Esophagus squamous epithelium (tissue), 5 donors: ENCODE data around the gene ZNRF1. TPM values are rescaled to one million over a fixed set of nuclear protein-coding genes. Genes with fewer than 3 reads are reported as not detected.

Experiments
- DNase-seq: peaks from one replicate; lab custom pipeline; 2025; lab: John Stamatoyannopoulos, UW
- H3K27ac ChIP-seq, 4 donors: fragments of 200-600 bp; sonication (generic); one replicate each; pipeline ENCODE4 v1.5.1; 2016 to 2019; ENCODE audit warnings: mild to moderate bottlenecking in 1 of 4
- H3K27me3 ChIP-seq, 4 donors: fragments of 200-600 bp; sonication (generic); 1 replicate in 3 of 4; 2 replicates in 1 of 4; pipeline versions ENCODE4 v1.5.1 to v1.6.0; 2017 to 2021; ENCODE audit warnings: antibody characterized with exemption in 1 of 4
- H3K36me3 ChIP-seq, 3 donors: fragments of 200-600 bp; sonication (generic); one replicate each; pipeline ENCODE4 v1.5.1; 2016 to 2019
- H3K4me1 ChIP-seq, 3 donors: fragments of 200-600 bp; sonication (generic); one replicate each; pipeline ENCODE4 v1.5.1; 2017 to 2019
- H3K4me3 ChIP-seq, 4 donors: fragments of 200-600 bp; sonication (generic); 1 replicate in 3 of 4; 2 replicates in 1 of 4; pipeline ENCODE4 v1.5.1; 2016 to 2019; ENCODE audit warnings: mild to moderate bottlenecking in 2 of 4, moderate library complexity in 1 of 4
- H3K9me3 ChIP-seq, 3 donors: fragments of 200-600 bp; sonication (generic); one replicate each; pipeline ENCODE4 v1.5.1; 2016 to 2019
- CTCF ChIP-seq, 6 experiments: fragments of 450-650 bp in 4 of 6; fragments of 200-600 bp in 2 of 6; sonication (generic) in 2 of 6; IDR thresholded peaks; one replicate each; pipeline ENCODE4 v1.5.1; 2016 to 2019; ENCODE audit warnings: antibody characterized with exemption in 6 of 6, mild to moderate bottlenecking in 4 of 6, moderate library complexity in 4 of 6
- POLR2A ChIP-seq, 4 donors: fragments of 450-650 bp; IDR thresholded peaks; one replicate each; pipeline ENCODE4 v1.6.1; 2017; ENCODE audit warnings: antibody characterized with exemption in 4 of 4, mild to moderate bottlenecking in 4 of 4, moderate library complexity in 3 of 4
- WGBS, 2 donors: methylation state at CpG; one replicate each; pipeline ENCODE4 v1.1.5; 2018; 5-methylcytosine and 5-hydroxymethylcytosine counted together
- intact Hi-C: fragments of 100-400 bp; cut with DNase I; formaldehyde crosslinking; loops from one replicate; pipeline ENCODE4 v1.15.0; 2022
- total RNA-seq, 4 donors: library from RNA; depleted of rRNA; stranded (reverse); fragments of >200 nt; gene quantifications; one replicate each; pipeline ENCODE4 v1.1.0, GENCODE V29; 2016
- donor health status: DM: yes; HTN: yes; CAD: no.

The ZNRF1 gene
- total RNA-seq, 4 donors from 2014 or later: 28.0 to 67.4 (median 33.5) TPM

GRCh38 chr16:75029854-75030253 lies 31.0 kb downstream of the ZNRF1 start:
- intact Hi-C loops: no loop called here
- H3K4me3 ChIP-seq: no peak overlapping the region
- DNase-seq: no peak
- TF ChIP-seq POLR2A (IDR thresholded peaks at IDR 0.05): no peak
- TF ChIP-seq CTCF (IDR thresholded peaks at IDR 0.05): no peak
- H3K4me1 ChIP-seq: peaks cover 0 to 29% (median 8%) of the 10 kb centered on the region in 3 donors
- H3K9me3 ChIP-seq: no peaks in the 10 kb centered on the region
- no peaks in the 10 kb centered on the region for H3K27me3 ChIP-seq
- H3K27ac ChIP-seq: no peak overlapping the region
- no peaks in the 10 kb centered on the region for H3K36me3 ChIP-seq

DNA sequence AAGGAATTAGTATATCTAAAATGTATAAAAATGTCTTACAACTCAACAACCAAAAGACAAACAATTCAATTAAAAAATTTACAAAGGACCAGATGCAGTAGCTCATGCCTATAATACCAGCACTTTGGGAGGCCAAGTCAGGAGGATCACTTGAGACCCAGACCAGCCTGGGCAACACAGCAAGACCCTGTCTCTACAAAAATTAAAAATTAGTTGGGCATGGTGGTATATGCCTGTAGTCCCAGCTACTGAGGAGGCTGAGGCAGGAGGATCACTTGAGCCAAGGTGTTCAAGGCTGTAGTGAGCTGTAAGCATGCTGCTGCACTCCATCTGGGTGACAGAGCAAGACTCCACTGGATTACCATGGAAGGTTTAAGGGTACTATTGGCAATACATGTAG lies 33.8 kb downstream of the ZNRF1 start:
- no peak overlapping the region for H3K4me3 ChIP-seq
- TF ChIP-seq CTCF (IDR thresholded peaks at IDR 0.05): no peak
- TF ChIP-seq POLR2A (IDR thresholded peaks at IDR 0.05): no peak
- H3K4me1 ChIP-seq: peaks cover 0 to 4% (median 0%) of the 10 kb centered on the region in 3 donors
- no peaks in the 10 kb centered on the region for H3K9me3 ChIP-seq
- intact Hi-C loops: no loop called here
- H3K27ac ChIP-seq: no peak overlapping the region
- H3K27me3 ChIP-seq: no peaks in the 10 kb centered on the region
- no peaks in the 10 kb centered on the region for H3K36me3 ChIP-seq
- DNase-seq: no peak

DNA sequence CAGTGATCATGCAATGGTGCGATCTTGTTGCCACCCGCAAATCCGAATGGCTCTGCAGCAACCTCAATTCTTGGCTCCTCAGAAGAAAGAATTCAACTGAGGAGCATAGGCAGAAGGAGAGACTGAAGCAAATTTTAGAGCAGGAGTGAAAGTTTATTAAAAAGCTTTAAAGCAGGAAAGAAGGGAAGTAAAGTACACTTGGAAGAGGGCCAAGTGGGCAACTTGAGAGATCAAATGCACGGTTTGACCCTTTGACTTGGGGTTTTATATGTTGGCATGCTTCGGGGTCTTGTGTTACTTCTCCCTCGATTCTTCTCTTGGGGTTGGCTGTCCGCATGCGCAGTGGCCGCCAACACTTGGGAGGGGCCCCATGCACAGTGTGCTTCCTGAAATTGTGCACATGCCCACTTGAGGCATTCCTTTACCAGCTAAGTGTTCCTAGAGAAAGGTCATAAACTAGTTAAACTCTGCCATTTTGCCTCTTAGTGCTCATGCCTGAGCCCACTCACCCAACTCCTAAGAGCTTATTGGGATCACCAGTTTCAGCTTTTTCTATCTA lies 36.7 kb downstream of the ZNRF1 start:
- no peak for TF ChIP-seq CTCF (IDR thresholded peaks at IDR 0.05)
- no peak for TF ChIP-seq POLR2A (IDR thresholded peaks at IDR 0.05)
- WGBS, 2 donors: 87 to 88% methylated on average over 7 to 9 of the region's 9 CpGs

DNA sequence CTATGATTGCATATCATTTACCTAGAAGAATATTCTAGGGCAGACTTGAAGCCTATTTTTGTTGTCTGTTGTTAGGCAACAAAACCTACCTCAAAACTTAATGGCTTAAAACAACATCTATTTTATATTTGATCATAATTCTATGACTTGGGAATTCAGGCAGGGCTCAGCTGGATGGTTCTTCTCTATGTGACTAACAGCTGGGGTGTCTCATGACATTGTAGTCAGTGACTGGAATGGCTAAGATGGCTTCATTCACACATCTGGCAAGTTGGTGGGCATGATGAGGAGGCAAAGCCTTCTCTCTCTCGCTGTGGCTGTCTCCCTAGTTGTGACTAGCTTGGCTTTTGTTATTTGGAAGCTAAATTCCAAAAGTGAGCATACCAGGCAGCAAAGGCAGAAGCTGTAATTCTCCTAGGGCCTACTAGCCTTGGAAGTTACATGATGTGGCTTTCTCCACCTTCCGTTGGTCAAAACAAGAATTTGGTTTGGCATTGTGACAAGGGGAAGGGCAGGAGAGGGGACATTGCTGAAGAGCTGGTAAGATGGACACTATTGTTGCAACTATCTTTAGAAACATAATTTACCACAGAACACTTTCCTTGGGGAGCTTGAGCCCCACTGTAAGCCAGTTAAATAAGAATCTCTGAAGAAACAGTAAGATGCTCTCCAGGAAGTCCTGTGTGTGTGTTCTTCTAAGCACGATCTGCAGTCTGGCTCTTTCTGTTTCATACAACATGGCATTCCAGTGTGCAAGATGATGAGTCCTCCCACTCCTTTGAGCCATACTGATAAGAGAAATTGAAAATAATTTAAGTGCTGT lies 39.4 kb downstream of the ZNRF1 start:
- H3K9me3 ChIP-seq: peaks cover 0 to 7% (median 3%) of the 10 kb centered on the region in 3 donors
- no peak for DNase-seq
- H3K4me3 ChIP-seq: no peak overlapping the region
- no peak overlapping the region for H3K27ac ChIP-seq
- WGBS, 2 donors: 74 to 77% methylated on average over 2 to 3 of the region's 3 CpGs
- peaks cover 7 to 11% (median 7%) of the 10 kb centered on the region in 3 donors for H3K4me1 ChIP-seq
- intact Hi-C loops: no loop called here
- H3K36me3 ChIP-seq: no peaks in the 10 kb centered on the region
- TF ChIP-seq POLR2A (IDR thresholded peaks at IDR 0.05) (no peak), CTCF (IDR thresholded peaks at IDR 0.05) (no peak)
- H3K27me3 ChIP-seq: no peaks in the 10 kb centered on the region

More for the DNA sequence above, 36.7 kb downstream of the ZNRF1 start:
- Histone ChIP-seq H3K4me1 (no peaks in the 10 kb centered on the region), H3K9me3 (peaks cover 0 to 7% (median 3%) of the 10 kb centered on the region in 3 donors), H3K27me3 (no peaks in the 10 kb centered on the region), H3K4me3 (no peak overlapping the region), H3K36me3 (no peaks in the 10 kb centered on the region), H3K27ac (no peak overlapping the region)
- DNase-seq: no peak
- intact Hi-C loops: no loop called here

GRCh38 chr16:75039941-75040340 lies 41.1 kb downstream of the ZNRF1 start:
- no peak overlapping the region for H3K27ac ChIP-seq
- H3K4me3 ChIP-seq: no peak overlapping the region
- WGBS, 2 donors: 63 to 93% methylated on average over 6 of the region's 6 CpGs
- peaks cover 7 to 28% (median 24%) of the 10 kb centered on the region in 3 donors for H3K4me1 ChIP-seq
- DNase-seq: no peak
- no peaks in the 10 kb centered on the region for H3K36me3 ChIP-seq
- intact Hi-C loops: no loop called here
- TF ChIP-seq POLR2A (IDR thresholded peaks at IDR 0.05) (no peak), CTCF (IDR thresholded peaks at IDR 0.05) (no peak)
- peaks cover 0 to 7% (median 3%) of the 10 kb centered on the region in 3 donors for H3K9me3 ChIP-seq
- no peaks in the 10 kb centered on the region for H3K27me3 ChIP-seq
